ENCODE results near the gene FKBP10. TPM values are rescaled to one million over a fixed set of nuclear protein-coding genes. Genes with fewer than 3 reads are reported as not detected.
A peak's percentile ranks its signal among the peaks of the same experiment; 100 is the strongest.

Gene FKBP10
- total and polyA plus RNA-seq, 9 donors = 113 to 226 (median 153) TPM

- Histone ChIP-seq H3K4me1 (ENCODE audit: control insufficient read depth, insufficient read depth, low read length) (peaks cover 63% of the 10 kb centered on the region), H3K27ac (ENCODE audit: low read length) (no peak overlapping the region), H3K9me3 (replicated peaks; ENCODE audit: control insufficient read depth, low read depth, low read length) (no peaks in the 10 kb centered on the region), H3K4me3 (ENCODE audit: low read length) (no peak overlapping the region), H3K36me3 (ENCODE audit: control insufficient read depth, insufficient read depth, low read length) (peaks cover 5% of the 10 kb centered on the region), H3K27me3 (ENCODE audit: control insufficient read depth, insufficient read depth, low read length) (no peaks in the 10 kb centered on the region)
- DNase-seq = no peak
- WGBS (ENCODE audit: insufficient coverage) = 100% methylated on average over 1 of the region's 1 CpG
Observed at GRCh38 chr17:41779954-41780353, 32.9 kb upstream of the FKBP10 start.

GRCh38 chr17:41781404-41782110 is 31.2 kb upstream of the FKBP10 start:
- H3K4me3 ChIP-seq (ENCODE audit: low read length) = no peak overlapping the region
- H3K36me3 ChIP-seq (ENCODE audit: control insufficient read depth, insufficient read depth, low read length) = no peaks in the 10 kb centered on the region
- H3K27ac ChIP-seq (ENCODE audit: low read length) = no peak overlapping the region
- no peaks in the 10 kb centered on the region for H3K9me3 ChIP-seq (replicated peaks; ENCODE audit: control insufficient read depth, low read depth, low read length)
- DNase-seq = no peak
- 79% methylated on average over 10 of the region's 13 CpGs for WGBS (ENCODE audit: insufficient coverage)
- peaks cover 59% of the 10 kb centered on the region for H3K4me1 ChIP-seq (ENCODE audit: control insufficient read depth, insufficient read depth, low read length)
- H3K27me3 ChIP-seq (ENCODE audit: control insufficient read depth, insufficient read depth, low read length) = no peaks in the 10 kb centered on the region

GRCh38 chr17:41782142-41782541 is 30.7 kb upstream of the FKBP10 start:
- H3K36me3 ChIP-seq (ENCODE audit: control insufficient read depth, insufficient read depth, low read length) = no peaks in the 10 kb centered on the region
- H3K4me1 ChIP-seq (ENCODE audit: control insufficient read depth, insufficient read depth, low read length) = peaks cover 54% of the 10 kb centered on the region
- DNase-seq = no peak
- no peaks in the 10 kb centered on the region for H3K9me3 ChIP-seq (replicated peaks; ENCODE audit: control insufficient read depth, low read depth, low read length)
- no peak overlapping the region for H3K4me3 ChIP-seq (ENCODE audit: low read length)
- 72% methylated on average over 4 of the region's 4 CpGs for WGBS (ENCODE audit: insufficient coverage)
- no peaks in the 10 kb centered on the region for H3K27me3 ChIP-seq (ENCODE audit: control insufficient read depth, insufficient read depth, low read length)
- H3K27ac ChIP-seq (ENCODE audit: low read length) = peak overlapping the region; percentile 42

- DNase-seq = no peak
- H3K4me1 ChIP-seq (ENCODE audit: control insufficient read depth, insufficient read depth, low read length) = peaks cover 40% of the 10 kb centered on the region
- no peaks in the 10 kb centered on the region for H3K36me3 ChIP-seq (ENCODE audit: control insufficient read depth, insufficient read depth, low read length)
- 36% methylated on average over 3 of the region's 6 CpGs for WGBS (ENCODE audit: insufficient coverage)
- H3K9me3 ChIP-seq (replicated peaks; ENCODE audit: control insufficient read depth, low read depth, low read length) = no peaks in the 10 kb centered on the region
- H3K27me3 ChIP-seq (ENCODE audit: control insufficient read depth, insufficient read depth, low read length) = no peaks in the 10 kb centered on the region
- peak overlapping the region; percentile 29 for H3K27ac ChIP-seq (ENCODE audit: low read length)
- H3K4me3 ChIP-seq (ENCODE audit: low read length) = no peak overlapping the region
Observed at GRCh38 chr17:41784207-41784744, 28.5 kb upstream of the FKBP10 start.

GRCh38 chr17:41785091-41785858 is 27.5 kb upstream of the FKBP10 start:
- H3K4me1 ChIP-seq (ENCODE audit: control insufficient read depth, insufficient read depth, low read length) = peaks cover 40% of the 10 kb centered on the region

GRCh38 chr17:41785859-41786226 is 27.0 kb upstream of the FKBP10 start:
- WGBS (ENCODE audit: insufficient coverage) = 0% methylated on average over 22 of the region's 22 CpGs
- Histone ChIP-seq H3K9me3 (replicated peaks; ENCODE audit: control insufficient read depth, low read depth, low read length) (no peaks in the 10 kb centered on the region), H3K36me3 (ENCODE audit: control insufficient read depth, insufficient read depth, low read length) (no peaks in the 10 kb centered on the region), H3K27me3 (ENCODE audit: control insufficient read depth, insufficient read depth, low read length) (no peaks in the 10 kb centered on the region), H3K4me1 (ENCODE audit: control insufficient read depth, insufficient read depth, low read length) (peaks cover 40% of the 10 kb centered on the region), H3K27ac (ENCODE audit: low read length) (peak overlapping the region; percentile 65), H3K4me3 (ENCODE audit: low read length) (peak overlapping the region; percentile 58)
- no peak for DNase-seq

More at GRCh38 chr17:41785091-41785858, 27.5 kb upstream of the FKBP10 start:
- Histone ChIP-seq H3K4me3 (ENCODE audit: low read length) (peak overlapping the region; percentile 58), H3K27ac (ENCODE audit: low read length) (peak overlapping the region; percentile 65), H3K36me3 (ENCODE audit: control insufficient read depth, insufficient read depth, low read length) (no peaks in the 10 kb centered on the region), H3K9me3 (replicated peaks; ENCODE audit: control insufficient read depth, low read depth, low read length) (no peaks in the 10 kb centered on the region), H3K27me3 (ENCODE audit: control insufficient read depth, insufficient read depth, low read length) (no peaks in the 10 kb centered on the region)
- WGBS (ENCODE audit: insufficient coverage) = 5% methylated on average over 8 of the region's 13 CpGs
- peak; percentile 85 for DNase-seq

GRCh38 chr17:41786227-41787020 is 26.4 kb upstream of the FKBP10 start, which contains the start of gene JUP:
Gene JUP, minus strand, starts transcription at chr17:41786711. Its CDS starts 14,857 bp downstream, at chr17:41771854.
- peak within 1 kb of the TSS; percentile 65 for H3K27ac ChIP-seq (ENCODE audit: low read length)
- peak; percentile 99 for DNase-seq
- peaks cover 39% of the 10 kb centered on the region for H3K4me1 ChIP-seq (ENCODE audit: control insufficient read depth, insufficient read depth, low read length)
- H3K27me3 ChIP-seq (ENCODE audit: control insufficient read depth, insufficient read depth, low read length) = no peaks in the 10 kb centered on the region
- no peaks in the 10 kb centered on the region for H3K9me3 ChIP-seq (replicated peaks; ENCODE audit: control insufficient read depth, low read depth, low read length)
- WGBS (ENCODE audit: insufficient coverage) = under 1% methylated on average over 70 of the region's 79 CpGs
- H3K36me3 ChIP-seq (ENCODE audit: control insufficient read depth, insufficient read depth, low read length) = no peaks in the 10 kb centered on the region
- H3K4me3 ChIP-seq (ENCODE audit: low read length) = peak within 1 kb of the TSS; percentile 58

GRCh38 chr17:41787021-41787418 is 25.8 kb upstream of the FKBP10 start:
- DNase-seq = no peak
- H3K27me3 ChIP-seq (ENCODE audit: control insufficient read depth, insufficient read depth, low read length) = no peaks in the 10 kb centered on the region
- H3K9me3 ChIP-seq (replicated peaks; ENCODE audit: control insufficient read depth, low read depth, low read length) = no peaks in the 10 kb centered on the region
- WGBS (ENCODE audit: insufficient coverage) = no CpG with 5 or more reads among the region's 4 CpGs
- H3K4me3 ChIP-seq (ENCODE audit: low read length) = no peak overlapping the region
- H3K36me3 ChIP-seq (ENCODE audit: control insufficient read depth, insufficient read depth, low read length) = no peaks in the 10 kb centered on the region
- no peak overlapping the region for H3K27ac ChIP-seq (ENCODE audit: low read length)
- peaks cover 35% of the 10 kb centered on the region for H3K4me1 ChIP-seq (ENCODE audit: control insufficient read depth, insufficient read depth, low read length)

GRCh38 chr17:41792845-41793783 is 19.7 kb upstream of the FKBP10 start:
- Histone ChIP-seq H3K36me3 (ENCODE audit: control insufficient read depth, insufficient read depth, low read length) (no peaks in the 10 kb centered on the region), H3K27me3 (ENCODE audit: control insufficient read depth, insufficient read depth, low read length) (no peaks in the 10 kb centered on the region), H3K27ac (ENCODE audit: low read length) (peak overlapping the region; percentile 29), H3K9me3 (replicated peaks; ENCODE audit: control insufficient read depth, low read depth, low read length) (no peaks in the 10 kb centered on the region), H3K4me1 (ENCODE audit: control insufficient read depth, insufficient read depth, low read length) (peaks cover 21% of the 10 kb centered on the region), H3K4me3 (ENCODE audit: low read length) (no peak overlapping the region)
- WGBS (ENCODE audit: insufficient coverage) = 8% methylated on average over 7 of the region's 22 CpGs
- DNase-seq = peak; percentile 35
